Esophagus squamous epithelium (tissue), 4 donors: ENCODE data around the gene GTF2I.

Source experiments
- POLR2A ChIP-seq, 4 donors: fragments of 450-650 bp; IDR thresholded peaks; one replicate each; pipeline ENCODE4 v1.6.1; 2017; ENCODE audit warnings: antibody characterized with exemption in 4 of 4, mild to moderate bottlenecking in 4 of 4, moderate library complexity in 3 of 4
- TF ChIP-seq, protein P1 (sequence below), 6 experiments: fragments of 450-650 bp in 4 of 6; fragments of 200-600 bp in 2 of 6; sonication (generic) in 2 of 6; IDR thresholded peaks; one replicate each; pipeline ENCODE4 v1.5.1; 2016 to 2019; ENCODE audit warnings: antibody characterized with exemption in 6 of 6, mild to moderate bottlenecking in 4 of 6, moderate library complexity in 4 of 6

DNA sequence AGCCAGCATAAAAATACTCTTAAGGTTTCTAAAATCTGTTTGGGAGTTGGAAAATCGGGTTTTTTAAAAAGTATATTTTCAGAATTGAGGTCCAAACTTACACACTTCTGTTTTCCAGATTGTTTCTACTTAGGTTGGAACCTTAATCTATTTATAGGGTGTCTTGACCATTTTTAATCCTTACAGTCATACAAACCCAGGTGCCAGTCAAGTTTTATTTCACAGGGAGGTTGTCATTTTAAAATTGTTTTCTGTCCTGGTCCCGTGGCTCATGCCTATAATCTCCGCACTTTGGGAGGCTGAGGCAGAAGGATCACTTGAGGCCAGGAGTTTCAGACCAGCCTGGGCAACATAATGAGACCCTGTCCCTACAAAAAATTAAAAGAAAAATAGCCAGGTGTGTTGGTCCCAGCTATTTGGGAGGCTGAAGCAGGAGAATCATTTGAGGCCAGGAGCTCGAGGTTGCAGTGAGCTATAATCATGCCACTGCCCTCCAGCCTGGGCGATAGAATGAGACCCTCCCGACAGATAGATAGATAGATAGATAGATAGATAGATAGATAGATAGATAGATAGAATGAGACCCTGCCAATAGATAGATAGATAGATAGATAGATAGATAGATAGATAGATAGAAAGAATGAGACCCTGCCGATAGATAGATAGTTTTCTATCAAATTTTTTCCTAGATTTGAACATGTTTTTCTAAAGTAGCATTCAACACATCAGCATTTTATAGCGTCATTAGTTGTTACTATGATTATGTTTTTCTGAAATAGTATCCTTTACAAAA lies 69.0 kb downstream of the GTF2I start:
- TF ChIP-seq, protein P1, sequence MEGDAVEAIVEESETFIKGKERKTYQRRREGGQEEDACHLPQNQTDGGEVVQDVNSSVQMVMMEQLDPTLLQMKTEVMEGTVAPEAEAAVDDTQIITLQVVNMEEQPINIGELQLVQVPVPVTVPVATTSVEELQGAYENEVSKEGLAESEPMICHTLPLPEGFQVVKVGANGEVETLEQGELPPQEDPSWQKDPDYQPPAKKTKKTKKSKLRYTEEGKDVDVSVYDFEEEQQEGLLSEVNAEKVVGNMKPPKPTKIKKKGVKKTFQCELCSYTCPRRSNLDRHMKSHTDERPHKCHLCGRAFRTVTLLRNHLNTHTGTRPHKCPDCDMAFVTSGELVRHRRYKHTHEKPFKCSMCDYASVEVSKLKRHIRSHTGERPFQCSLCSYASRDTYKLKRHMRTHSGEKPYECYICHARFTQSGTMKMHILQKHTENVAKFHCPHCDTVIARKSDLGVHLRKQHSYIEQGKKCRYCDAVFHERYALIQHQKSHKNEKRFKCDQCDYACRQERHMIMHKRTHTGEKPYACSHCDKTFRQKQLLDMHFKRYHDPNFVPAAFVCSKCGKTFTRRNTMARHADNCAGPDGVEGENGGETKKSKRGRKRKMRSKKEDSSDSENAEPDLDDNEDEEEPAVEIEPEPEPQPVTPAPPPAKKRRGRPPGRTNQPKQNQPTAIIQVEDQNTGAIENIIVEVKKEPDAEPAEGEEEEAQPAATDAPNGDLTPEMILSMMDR (IDR thresholded peaks at IDR 0.05), result no peak
- TF ChIP-seq POLR2A (IDR thresholded peaks at IDR 0.05), result no peak
